PFSK-1 (cell line): ENCODE data around the gene COL23A1.

Experiments used
- FOXP2 ChIP-seq: optimal IDR thresholded peaks from 2 replicates; pipeline ENCODE3; 2011; ENCODE audit warnings: borderline replicate concordance, control low read depth, inconsistent platforms; ENCODE audit not compliant: insufficient read depth; ENCODE audit errors: extremely low read length, extremely low read depth
- POLR2AphosphoS5 ChIP-seq: IDR thresholded peaks from 2 replicates; pipeline ENCODE4 v1.6.1; 2012; ENCODE audit warnings: low read depth, mild to moderate bottlenecking, control low read depth, low read length, moderate library complexity
- REST ChIP-seq, 2 experiments: IDR thresholded peaks; 2 replicates each; pipeline versions ENCODE4 v1.6.1 to v1.8.0; 2011 to 2012; ENCODE audit warnings: low read depth in 2 of 2, low read length in 2 of 2, control low read depth in 1 of 2, inconsistent platforms in 1 of 2, mild to moderate bottlenecking in 1 of 2, moderate library complexity in 1 of 2; ENCODE audit not compliant: insufficient read depth in 1 of 2
- SIN3A ChIP-seq: IDR thresholded peaks from 2 replicates; pipeline ENCODE4 v1.6.1; 2012; ENCODE audit warnings: mild to moderate bottlenecking, low read length, moderate library complexity, borderline replicate concordance; ENCODE audit not compliant: insufficient read depth
- TAF1 ChIP-seq: IDR thresholded peaks from 2 replicates; pipeline ENCODE4 v1.6.1; 2012; ENCODE audit warnings: low read length, control low read depth, borderline replicate concordance; ENCODE audit not compliant: insufficient read depth

Gene COL23A1

GRCh38 chr5:178463321-178464155 lies 126.7 kb downstream of the COL23A1 start:
- TF ChIP-seq SIN3A (no peak), TAF1 (no peak), POLR2AphosphoS5 (no peak), REST (IDR thresholded peaks at IDR 0.05; ENCODE audit: insufficient read depth in 1 of 2, low read depth in 2 of 2, low read length in 2 of 2) (no peak), FOXP2 (no peak)

- TF ChIP-seq SIN3A: no peak
- no peak for TF ChIP-seq REST (IDR thresholded peaks at IDR 0.05; ENCODE audit: insufficient read depth in 1 of 2, low read depth in 2 of 2, low read length in 2 of 2)
- no peak for TF ChIP-seq POLR2AphosphoS5
- no peak for TF ChIP-seq TAF1
- TF ChIP-seq FOXP2: no peak
Measured at GRCh38 chr5:178462816-178463215, 127.4 kb downstream of the COL23A1 start.

DNA sequence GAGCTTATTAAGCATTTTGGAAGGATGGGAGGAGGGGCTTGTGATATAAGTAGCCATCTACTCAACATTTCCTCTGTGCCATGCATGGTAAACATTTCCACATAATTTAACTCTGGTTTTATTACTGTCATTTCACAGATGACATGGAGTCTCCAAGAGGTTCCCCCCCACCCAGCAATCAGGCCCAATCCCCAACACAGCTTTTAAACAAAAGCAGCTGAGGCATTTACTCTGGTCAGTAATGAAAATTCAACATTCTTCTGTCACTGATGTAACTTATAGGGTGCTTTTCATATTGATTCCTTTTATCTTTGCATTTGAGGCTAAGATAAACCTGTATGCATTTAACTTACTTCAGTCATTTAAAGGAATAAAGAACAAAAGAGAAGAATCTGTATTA lies 128.1 kb downstream of the COL23A1 start:
- TF ChIP-seq FOXP2 (no peak), POLR2AphosphoS5 (no peak), REST (IDR thresholded peaks at IDR 0.05; ENCODE audit: insufficient read depth in 1 of 2, low read depth in 2 of 2, low read length in 2 of 2) (no peak), TAF1 (no peak), SIN3A (no peak)

DNA sequence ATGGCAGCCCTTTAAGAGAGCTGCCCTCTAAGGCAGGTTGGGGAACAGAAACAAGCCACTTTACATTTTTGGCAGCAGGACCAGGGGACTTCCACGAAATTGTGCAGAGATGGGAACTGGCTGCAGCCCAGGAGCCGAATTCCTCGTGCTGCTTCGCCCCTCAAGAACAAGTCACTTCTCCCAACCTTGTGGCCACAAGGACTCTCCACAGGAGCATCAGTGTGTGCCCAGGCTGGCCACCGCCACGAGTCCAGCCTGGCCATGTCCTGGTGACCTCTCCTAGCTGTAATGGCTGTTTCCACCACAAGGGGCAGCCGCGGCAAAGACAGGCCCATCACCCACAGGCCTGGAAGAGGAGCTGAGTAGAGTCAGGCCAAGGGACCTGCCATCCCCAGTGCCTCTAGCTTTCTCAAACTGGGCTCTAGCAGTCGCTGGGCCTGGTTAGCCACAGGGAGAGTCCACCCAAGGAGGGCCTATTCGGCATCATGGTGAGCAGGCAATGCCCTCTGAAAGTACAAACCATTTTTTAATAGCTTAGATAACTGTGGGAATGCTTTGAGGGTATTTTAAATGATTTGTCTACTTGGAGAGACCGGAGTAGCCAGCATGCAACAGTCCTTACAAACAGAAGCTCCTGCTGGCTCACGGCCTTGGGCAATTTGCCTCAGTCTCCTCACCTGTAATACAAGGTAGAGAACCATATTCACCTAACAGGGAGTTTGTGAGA lies 129.0 kb downstream of the COL23A1 start:
- TF ChIP-seq SIN3A (no peak), POLR2AphosphoS5 (no peak), TAF1 (no peak), REST (IDR thresholded peaks at IDR 0.05; ENCODE audit: insufficient read depth in 1 of 2, low read depth in 2 of 2, low read length in 2 of 2) (no peak), FOXP2 (no peak)

DNA sequence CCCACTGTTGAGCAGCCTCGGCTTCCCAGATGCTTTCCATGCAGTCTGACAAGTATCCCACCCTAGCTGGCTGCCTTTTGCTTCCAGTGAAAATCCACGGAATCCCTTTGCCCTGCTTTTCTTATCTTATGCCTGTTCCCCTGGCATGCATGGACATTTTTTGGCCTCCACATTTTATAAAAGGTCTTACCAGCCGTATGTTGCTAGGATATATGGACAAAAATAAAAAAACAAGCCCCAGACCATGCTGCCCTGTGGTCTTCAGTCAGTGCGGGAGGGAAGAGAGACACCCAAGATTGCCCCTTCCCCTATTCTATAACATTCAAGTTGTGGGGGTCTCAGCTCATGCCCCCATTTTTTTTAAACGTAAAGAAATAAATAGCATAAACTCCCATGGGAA lies 129.6 kb downstream of the COL23A1 start:
- TF ChIP-seq SIN3A (no peak), FOXP2 (no peak), REST (IDR thresholded peaks at IDR 0.05; ENCODE audit: insufficient read depth in 1 of 2, low read depth in 2 of 2, low read length in 2 of 2) (no peak), TAF1 (no peak), POLR2AphosphoS5 (no peak)
